Fibroblast of upper back skin (primary cell): ENCODE data around the gene DDX51.

Experiments
- DNase-seq: peaks from one replicate; pipeline ENCODE4 v3.0.0-alpha.2; 2013

The DDX51 gene, protein sequence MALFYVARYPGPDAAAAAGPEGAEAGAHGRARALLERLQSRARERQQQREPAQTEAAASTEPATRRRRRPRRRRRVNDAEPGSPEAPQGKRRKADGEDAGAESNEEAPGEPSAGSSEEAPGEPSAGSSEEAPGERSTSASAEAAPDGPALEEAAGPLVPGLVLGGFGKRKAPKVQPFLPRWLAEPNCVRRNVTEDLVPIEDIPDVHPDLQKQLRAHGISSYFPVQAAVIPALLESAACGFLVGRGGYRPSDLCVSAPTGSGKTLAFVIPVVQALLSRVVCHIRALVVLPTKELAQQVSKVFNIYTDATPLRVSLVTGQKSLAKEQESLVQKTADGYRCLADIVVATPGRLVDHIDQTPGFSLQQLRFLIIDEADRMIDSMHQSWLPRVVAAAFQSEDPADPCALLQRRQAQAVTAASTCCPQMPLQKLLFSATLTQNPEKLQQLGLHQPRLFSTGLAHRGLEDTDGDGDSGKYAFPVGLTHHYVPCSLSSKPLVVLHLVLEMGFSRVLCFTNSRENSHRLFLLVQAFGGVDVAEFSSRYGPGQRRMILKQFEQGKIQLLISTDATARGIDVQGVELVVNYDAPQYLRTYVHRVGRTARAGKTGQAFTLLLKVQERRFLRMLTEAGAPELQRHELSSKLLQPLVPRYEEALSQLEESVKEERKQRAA

DNA sequence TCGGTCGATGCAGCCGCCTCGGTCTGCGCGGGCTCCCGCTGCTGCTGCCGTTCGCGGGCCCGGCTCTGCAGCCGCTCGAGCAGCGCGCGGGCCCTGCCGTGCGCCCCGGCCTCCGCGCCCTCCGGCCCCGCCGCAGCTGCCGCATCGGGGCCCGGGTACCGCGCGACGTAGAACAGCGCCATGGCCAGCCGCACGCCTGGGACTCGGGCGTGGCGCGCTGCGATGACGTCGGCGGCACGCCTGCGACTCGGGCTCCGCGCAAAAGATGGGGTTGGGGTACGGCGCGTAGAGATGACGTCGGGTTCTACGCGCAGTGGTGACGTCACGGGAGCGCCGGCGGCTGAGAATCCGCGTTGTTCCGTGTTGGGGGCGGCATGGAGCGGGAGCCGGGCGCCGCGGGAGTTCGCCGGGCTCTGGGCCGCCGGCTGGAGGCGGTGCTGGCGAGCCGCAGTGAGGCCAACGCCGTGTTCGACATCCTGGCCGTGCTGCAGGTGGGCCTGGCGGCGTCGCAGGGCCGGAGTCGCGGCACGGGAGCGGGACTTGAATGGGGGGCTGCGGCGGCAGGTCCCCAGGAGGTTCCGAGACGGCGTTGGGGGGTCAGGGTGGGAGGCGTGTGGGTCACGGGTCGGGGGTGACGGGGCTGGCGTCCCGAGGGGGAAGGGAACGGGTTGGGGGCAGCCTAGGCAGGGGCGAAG, at the start of gene DDX51, which contains the start of gene NOC4L:
DDX51 (minus strand) TSS at position 205 of the 695 bp plus-strand sequence; CDS start at position 182, 23 bp downstream.
NOC4L (plus strand) TSS at position 343 of the 695 bp plus-strand sequence; CDS start at position 375, 32 bp downstream.
- peak; percentile 92 for DNase-seq

DNA sequence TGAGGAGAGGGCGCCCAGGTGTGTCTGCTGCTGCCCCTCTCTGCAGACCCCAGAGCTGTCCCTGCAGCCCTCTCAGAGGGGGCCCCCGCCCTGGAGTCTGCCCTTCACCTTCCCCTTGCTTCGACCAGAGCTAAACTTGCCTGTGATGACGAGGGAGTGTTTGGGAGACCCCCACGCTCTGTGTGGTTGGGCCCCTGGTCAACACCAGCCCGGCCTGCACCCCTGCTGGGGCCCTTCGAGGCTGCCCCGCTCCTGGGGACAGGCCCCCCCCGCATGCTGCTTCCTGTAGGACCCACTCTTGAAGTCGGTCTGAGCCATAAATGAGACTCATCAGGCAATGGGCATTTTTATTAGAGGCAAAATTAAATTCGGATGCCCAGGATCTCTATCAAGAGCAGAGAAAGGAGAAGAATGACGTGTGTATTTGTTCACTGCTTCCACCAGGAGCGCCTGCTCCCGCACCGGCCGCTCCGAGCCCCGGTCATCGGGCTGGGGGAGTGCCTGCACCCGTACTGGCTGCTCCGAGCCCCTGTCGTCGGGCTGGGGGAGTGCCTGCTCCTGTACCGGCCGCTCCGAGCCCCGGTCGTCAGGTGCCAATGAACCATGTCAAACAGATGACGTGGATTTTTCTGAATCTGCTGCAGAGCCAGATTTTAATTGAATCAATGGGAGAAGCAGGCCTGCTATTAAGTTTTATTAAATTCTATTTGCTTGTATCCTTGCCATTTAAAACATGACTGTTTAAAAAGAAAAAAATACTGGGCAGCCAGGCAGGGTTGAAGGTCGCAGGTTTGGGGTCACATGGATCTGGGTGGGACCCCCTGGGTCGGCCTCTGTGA, 47.8 kb upstream of the DDX51 start:
- no peak for DNase-seq

DNA sequence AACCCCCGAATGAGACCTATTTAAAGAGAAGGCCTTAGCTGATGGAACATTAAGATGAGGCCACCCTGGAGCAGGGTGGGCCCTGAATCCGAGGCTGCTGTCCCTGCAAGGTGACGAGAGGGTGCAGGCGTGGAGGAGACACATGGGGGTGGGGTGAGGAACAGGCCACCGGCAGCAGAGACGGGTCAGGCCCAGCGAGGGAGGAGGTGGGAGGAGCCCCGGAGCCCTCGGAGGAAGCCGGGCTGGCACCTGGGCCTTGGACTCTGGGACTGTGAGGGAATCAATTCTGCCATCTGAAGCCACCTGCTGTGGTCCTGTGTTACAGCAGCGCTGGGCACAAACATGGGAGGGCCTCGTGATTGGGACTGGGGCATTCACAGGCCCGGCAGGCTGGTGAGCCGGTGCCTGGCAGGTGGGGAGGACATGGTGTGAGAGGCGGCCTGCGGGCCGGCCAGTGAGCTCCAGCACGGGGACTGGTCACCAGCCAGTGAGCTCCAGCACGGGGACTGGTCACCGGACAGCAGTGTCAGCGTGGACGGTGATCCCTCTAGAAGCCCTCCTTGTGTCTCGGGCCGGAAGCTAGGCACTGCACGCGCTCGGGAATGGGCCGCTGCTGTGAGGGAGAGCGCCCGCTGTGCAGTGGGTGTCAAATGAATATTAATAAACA, 46.8 kb upstream of the DDX51 start:
- DNase-seq: no peak

DNA sequence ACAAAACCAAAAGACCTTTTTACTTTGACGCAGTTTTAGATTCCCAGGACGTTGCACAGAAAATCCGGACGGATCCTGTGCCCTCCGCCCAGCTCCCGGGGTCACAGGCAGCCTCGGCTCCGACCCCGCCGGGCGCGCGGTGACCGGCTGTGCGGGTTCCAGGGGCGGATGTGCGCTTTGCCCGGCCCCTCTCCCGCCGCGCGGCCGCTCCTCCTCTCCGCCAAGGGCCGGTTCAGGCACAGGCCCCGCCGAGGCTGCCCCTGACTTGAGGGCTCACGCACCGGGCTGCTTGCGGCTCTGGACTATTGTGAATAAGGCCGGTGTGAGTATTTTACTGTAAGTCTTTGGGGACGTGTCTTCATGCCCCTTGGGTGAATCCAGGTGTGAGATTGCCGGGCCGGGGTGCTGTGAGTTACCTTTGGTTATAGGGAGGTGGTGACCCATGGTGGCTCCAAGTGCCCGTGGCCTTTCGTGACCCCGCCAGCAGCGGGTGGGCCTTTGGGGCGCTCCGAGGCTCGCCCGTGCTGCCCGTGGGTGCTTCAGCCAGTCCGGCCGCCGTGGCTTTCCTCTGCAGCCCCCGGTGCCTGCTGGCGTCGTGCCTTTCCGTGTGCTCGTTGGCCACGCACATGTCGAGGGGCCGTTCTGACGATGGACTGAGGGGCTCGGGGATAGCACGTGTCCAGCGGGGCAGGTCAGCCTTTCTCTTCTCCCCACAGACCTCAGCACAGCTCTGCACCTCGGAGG, 46.1 kb upstream of the DDX51 start:
- no peak for DNase-seq

DNA sequence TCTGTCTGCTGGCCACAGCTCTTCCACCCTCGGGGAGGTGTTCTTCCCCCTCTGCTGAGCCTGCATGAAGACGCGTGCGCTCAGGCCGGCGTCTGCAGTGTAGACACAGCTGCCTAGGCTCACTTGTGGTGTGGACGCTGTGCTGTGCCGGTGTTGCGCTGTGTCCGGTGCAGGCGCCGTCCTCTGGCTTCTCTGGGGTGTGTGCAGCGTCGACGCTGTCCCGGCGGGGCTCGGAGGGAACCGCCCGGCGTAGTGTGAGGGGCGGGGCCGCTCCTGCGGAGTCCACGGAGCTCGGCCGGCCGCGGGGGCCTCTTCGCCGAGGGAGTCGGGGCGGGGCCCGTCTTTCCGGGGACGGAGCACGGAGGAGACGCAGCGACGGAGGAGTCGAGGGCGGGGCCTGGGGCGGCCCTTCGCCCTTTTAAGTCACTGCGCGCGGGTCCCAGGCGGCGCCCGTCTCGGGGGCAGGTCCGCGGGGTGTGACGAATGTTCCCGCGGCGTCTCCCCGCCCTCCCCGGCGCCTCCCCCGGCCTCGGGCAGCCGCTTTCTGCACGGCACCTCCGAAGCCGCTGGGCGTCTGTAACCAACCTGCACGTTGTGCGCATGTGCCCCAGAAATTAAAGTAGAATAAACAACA, 45.4 kb upstream of the DDX51 start:
- DNase-seq: peak; percentile 77

DNA sequence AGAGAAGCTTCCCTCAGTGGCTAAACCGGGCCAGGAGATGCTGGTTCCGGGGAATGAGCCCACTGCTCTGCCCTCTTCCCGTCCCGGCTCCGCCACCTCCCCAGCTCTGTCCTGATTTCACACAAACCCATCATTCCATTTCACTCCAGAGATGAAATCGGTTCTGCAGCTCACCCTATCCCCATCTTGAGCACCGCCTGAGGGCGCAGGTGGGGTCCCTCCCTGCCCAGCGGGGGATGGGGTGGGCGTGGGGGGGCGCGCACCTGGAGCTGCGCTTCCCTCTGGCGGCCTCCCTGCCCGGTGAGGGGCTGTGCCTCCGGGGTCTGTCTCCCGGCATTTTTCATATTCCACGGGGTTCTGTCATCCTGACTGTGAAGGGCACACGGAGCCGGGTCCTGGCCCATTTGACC, 44.8 kb upstream of the DDX51 start:
- no peak for DNase-seq

DNA sequence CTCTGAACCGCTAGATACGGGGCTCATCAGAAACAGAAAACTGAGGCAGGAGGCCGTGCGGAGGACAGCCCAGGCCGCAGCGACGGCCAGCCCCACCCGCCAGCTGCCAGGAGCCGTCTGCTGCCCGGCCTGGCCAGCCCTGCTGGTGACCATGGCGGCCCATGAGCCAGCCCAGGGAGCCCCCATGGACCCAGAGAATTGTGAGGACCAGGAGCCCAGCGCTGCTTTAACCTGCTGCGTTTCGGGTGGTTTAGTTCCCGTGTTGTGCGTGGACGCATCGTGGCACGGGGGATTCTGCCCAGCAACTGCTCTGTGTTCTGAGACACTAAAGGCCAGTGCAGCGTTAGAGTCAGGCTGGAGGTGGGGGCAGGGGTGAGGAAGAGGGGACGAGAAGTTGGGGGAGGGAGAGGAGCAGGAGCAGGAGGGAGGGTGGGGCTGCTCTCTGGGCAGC, 44.4 kb upstream of the DDX51 start:
- no peak for DNase-seq

DNA sequence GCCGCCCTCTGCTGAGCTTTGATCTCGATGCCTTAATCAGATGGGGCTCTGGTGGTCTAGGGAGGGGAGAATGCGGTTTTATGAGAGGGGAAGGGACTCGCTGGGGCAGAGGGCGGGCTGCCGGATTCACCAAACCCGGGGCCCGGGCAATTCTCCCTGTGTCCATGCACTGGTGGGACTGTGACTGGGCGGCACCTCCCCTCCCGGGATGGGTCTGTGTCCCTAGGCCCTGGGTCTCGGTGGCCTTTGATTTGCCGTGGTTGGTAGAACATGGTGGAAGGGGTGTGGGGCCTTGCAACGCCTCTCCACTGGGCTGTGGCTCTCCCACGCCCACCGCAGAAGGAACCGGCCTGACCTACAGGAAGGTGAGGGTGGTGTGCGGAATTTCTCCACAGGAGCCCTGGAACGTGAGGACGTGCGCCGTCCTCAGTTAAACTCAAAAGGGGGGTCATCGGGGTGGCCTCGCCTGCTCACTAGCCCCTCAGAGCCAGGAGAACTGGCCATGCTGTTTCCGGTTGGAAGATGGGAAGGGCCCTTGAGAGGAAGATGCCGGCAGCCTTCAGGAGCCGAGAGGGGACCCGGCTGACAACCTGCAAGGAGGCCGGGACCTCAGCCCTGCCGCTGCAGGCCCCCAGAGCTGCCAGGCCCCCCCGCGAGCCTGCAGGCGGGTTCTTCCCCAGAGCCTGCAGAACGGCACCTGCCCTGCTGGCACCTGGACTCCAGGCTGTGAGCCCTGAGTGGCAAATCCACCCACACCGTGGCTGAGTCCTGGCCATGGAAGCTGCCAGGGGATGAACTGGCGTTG, 43.7 kb upstream of the DDX51 start:
- no peak for DNase-seq

DNA sequence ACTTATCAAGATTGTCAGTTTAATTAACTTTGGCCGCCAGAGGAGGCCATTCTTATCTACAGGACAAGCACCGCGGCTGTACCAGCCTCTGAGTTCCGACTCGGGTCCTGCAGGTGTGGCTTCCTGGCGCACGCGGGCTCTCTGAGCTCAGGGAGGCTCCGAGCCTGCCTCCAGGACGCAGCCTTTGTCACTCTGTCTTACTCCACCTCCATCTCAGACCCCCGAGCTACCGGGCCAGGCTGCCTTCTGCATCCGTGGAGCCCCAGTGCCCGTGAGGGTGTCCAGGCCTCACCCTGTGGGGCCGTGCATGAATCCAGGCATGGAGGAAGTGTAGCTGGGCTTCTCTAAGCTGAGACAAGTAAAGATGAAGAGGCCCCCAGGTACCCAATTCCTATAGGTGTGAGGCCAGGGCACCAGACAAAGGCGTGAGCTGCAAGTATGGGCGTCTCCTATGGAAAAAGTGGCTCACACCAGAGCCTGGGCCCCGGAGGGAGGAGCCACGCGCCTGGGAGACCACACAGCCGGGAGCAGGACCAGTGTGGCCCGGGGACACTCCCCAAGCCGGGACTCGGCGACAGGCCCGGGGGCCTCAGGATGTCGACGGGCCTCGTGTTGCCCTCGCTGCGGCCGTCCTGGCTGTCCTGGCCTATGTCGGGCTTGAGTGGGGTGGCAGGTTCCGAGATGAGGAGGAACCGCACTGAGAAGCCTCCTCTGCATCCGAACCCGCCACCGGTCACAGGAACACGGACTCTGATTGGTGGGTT, 42.9 kb upstream of the DDX51 start:
- no peak for DNase-seq

DNA sequence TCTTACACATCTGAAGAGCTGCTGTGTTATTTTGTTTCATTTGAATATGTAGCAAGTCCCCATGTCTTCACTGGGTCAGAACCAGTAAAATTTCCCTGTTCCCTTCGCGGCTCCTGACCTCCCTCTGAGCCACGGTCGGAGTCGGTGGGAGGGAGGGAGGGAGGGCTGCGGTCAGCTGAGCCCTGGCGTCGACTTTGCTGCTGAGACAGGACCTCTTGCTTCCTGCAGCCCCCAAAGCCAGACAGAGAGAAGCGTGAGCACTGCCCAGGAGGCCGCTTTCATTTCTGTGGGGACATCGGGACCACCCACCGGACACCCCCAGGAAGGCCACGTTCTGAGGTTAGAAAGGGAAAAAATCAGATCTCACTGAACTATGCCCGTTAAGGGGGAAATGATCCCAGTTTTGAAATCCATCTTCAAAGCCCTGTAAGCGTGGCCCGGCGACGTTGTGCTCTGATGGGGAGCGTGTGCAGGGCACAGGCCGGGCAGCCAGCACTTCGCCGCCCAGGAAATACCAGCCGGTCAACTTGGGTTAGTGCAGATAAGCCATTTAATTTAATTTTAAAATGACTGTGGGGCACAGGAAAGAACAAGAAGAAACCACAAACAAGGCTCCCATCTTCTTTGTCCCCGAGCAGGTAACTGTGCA, 42.2 kb upstream of the DDX51 start:
- DNase-seq: no peak

DNA sequence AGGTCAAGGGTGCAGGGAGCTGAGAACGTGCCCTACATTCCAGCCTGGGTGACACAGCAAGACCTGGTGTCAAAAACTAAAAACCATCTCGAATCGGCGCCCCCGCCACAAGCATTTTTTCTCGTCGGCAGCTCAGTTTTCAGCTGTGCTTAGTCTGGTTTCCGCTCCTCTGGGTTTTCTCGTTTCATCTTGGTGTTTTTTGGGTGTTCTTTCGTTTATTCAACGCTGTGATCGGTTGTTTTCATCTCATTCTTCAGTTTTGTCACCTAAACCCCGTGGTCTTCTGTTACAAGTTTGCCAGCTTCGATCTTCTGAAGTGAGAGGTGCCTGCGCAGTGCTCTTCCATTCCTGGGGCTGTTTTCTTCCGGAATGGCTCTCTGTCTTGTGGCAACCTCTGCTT, 41.6 kb upstream of the DDX51 start:
- DNase-seq: no peak

DNA sequence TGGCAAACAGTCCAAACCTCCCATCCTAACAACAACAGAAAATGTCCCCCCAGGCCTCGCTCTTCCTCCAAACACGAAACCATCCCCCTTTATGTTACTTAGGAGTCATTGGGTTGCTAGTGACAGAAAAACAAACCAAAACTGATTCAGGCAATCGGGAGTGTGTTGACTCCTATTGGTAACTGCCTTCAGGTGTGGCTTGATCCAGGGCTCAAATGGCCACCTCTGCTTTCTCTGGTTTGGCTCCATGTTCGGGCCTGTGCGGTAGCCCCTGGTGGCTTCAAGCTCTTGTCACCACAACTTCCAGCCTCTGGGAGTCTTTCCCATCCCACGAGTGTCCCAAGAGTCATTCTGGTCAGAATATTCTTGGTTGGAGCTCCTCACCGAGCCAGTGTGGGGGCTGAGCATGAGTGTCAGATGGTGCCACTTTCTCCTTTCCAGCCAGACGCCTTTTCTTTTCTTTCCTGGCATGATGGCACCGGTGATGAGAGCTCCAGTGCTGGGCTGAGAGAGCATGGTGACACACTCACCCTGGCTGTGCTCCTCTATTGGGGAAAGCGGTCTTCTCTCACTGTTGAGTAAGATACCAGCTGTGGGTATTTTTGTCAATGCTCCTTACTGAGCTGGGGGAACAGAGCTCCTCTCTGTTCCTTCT, 38.7 kb upstream of the DDX51 start:
- no peak for DNase-seq

DNA sequence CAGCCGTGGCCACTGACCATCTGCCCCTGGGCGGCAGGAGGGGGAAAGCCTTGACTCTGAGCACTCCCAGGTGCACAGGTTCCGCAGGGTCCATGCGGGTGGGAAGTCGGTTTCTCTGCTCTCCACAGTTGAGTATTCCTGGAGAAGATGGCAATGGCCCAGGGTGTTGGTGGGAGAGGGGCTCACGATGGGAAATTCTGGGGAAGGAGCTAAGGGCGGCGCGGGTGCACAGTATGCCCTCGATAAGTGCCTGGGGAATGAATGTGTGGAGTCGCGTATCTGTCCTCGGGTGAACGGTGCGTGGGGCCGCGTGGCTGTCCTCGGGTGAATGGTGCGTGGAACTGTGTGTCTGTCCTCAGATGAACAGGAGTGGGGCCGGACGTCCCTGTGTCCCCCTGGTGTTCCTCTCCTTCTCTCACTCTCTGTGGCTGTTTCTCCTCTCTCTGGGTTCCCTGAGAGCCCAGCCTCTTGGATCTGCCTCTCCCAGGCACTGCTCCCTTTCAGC, 38.1 kb upstream of the DDX51 start:
- DNase-seq: no peak

DNA sequence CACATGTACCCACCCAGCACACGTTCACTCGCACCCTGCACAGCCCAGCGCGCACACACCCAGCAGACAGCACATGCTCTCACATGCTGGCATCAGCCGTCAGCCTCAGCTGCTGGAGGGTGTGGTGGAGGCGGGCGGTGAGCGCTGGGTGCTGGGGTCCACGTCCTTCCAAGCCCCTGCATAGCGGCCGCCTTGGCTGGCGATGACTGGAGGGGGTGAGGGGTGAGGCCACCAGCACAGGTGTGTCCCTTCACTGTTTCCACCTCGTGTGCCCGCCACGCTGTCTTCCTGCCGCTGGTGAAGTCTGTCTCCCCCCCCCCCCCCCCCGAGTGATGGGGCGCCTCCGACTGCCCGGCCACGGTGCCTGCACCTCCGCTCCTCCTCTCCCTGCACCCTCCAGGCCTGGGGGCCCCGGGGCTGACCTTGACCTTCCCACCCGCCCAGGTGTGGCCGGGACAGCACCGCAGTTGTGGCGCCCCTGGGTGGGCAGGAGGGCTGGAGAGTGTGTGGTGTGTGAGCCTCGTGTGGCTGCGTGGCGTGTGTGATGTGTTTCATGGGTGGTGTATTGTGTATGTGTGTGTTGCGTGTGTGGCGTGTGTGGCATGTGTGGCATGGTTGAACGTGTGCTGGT, 37.6 kb upstream of the DDX51 start:
- no peak for DNase-seq

DNA sequence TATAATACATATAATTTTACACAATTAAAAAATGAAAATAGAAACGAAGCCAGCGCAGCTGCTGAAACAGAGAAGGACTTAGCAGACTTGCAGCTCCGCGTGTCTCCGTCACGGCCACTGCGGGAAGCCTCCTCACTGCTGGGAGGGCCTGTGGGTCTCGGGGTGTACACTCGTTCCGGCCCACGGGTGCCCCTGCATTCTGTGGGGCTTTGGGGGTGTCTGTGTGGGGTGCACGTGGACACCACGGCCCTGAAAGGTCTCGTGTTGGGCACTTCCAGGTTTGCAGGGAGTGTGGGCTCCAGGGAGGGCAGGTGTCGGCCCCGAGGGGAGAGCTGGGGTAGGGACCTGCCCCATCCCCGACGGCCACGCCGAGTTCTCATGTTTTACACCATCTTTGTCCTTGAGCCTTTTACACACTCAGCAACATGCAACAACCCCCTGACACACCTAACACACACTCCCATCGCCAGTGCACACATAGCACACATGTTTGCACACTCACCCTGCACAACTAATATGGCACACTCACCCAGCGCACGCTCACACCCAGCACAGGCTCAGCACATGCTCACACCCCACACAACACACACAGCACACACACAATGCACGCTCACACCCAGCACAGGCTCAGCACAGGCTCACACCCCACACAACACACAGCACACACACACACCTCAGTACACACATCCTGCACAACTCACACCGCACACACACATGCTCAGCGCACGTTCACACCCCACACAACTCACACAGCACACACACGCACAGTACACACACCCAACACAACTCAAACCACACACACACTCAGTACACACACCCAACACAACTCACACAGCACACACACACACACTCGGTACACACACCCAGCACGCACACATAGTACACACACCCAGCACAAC, 36.8 kb upstream of the DDX51 start:
- DNase-seq: no peak
